ENCODE data around the gene SLC22A1. TPM values are rescaled to one million over a fixed set of nuclear protein-coding genes. Genes with fewer than 3 reads are reported as not detected.

The SLC22A1 gene
- total and polyA plus RNA-seq, 11 donors = 0.10 to 1.4 (median 0.32) TPM; not detected in 4

DNA sequence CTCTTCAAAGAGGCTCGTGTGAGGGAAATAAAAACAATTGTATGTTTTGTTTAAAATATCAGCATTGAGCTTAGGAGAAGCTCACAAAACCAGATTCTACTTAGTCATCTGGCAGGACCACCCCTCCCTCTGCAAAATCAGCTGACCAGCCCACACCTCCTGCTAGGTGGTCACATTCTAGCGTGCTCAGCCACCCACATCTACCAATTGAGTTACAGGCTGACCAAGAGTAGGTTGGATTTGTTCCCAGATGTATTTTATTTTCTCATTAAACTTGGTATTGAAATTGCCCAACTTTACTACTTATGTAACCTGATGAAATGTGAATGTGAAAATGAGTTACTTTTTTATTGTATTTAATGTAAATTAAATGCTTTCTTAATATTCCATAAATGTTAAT, 80.8 kb downstream of the SLC22A1 start:
- WGBS, 4 donors = 52 to 65% (median 61%) methylated on average over 2 of the region's 2 CpGs
- intact Hi-C loops (cut with DNase I) = no loop called here
- TF ChIP-seq POLR2A (IDR thresholded peaks at IDR 0.05) = no peak
- TF ChIP-seq, protein P1, sequence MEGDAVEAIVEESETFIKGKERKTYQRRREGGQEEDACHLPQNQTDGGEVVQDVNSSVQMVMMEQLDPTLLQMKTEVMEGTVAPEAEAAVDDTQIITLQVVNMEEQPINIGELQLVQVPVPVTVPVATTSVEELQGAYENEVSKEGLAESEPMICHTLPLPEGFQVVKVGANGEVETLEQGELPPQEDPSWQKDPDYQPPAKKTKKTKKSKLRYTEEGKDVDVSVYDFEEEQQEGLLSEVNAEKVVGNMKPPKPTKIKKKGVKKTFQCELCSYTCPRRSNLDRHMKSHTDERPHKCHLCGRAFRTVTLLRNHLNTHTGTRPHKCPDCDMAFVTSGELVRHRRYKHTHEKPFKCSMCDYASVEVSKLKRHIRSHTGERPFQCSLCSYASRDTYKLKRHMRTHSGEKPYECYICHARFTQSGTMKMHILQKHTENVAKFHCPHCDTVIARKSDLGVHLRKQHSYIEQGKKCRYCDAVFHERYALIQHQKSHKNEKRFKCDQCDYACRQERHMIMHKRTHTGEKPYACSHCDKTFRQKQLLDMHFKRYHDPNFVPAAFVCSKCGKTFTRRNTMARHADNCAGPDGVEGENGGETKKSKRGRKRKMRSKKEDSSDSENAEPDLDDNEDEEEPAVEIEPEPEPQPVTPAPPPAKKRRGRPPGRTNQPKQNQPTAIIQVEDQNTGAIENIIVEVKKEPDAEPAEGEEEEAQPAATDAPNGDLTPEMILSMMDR (IDR thresholded peaks at IDR 0.05) = no peak

DNA sequence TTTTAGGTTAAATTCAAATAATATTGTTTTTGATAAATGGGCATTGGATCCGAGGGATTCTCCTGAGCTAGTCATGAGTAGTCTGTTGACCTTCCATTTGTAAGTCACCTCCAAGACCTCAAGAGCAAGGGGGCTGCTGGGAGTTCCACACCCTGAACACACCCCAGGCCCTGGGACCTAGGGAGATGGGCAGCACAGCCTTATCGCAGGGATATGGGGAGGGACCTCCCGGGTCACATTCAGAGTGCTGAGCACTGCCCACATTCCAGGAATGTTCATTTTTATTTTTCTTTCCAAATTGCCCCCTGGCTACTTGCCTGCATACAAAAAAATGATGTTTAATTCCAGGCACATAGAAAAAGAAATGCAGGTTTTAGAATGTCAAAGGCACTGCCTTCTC, 81.5 kb downstream of the SLC22A1 start:
- Histone ChIP-seq H3K4me3 (no peak overlapping the region), H3K36me3 (no peaks in the 10 kb centered on the region), H3K27ac (no peak overlapping the region), H3K9me3 (peaks cover 0 to 9% (median 2%) of the 10 kb centered on the region in 12 donors), H3K4me1 (no peaks in the 10 kb centered on the region), H3K27me3 (no peaks in the 10 kb centered on the region)
- DNase-seq (no peak), ATAC-seq (no peak)
- 69 to 74% (median 72%) methylated on average over 3 of the region's 3 CpGs for WGBS, 4 donors
- intact Hi-C loops (cut with DNase I) = no loop called here
- TF ChIP-seq, protein P1 (IDR thresholded peaks at IDR 0.05) = no peak
- TF ChIP-seq POLR2A (IDR thresholded peaks at IDR 0.05) = no peak

More for the DNA sequence above, 80.8 kb downstream of the SLC22A1 start:
- H3K9me3 ChIP-seq = peaks cover 0 to 6% (median under 1%) of the 10 kb centered on the region in 12 donors
- H3K27me3 ChIP-seq = no peaks in the 10 kb centered on the region
- H3K27ac ChIP-seq = no peak overlapping the region
- ATAC-seq = no peak
- DNase-seq = no peak
- H3K4me3 ChIP-seq = no peak overlapping the region
- H3K4me1 ChIP-seq = no peaks in the 10 kb centered on the region
- H3K36me3 ChIP-seq = no peaks in the 10 kb centered on the region

DNA sequence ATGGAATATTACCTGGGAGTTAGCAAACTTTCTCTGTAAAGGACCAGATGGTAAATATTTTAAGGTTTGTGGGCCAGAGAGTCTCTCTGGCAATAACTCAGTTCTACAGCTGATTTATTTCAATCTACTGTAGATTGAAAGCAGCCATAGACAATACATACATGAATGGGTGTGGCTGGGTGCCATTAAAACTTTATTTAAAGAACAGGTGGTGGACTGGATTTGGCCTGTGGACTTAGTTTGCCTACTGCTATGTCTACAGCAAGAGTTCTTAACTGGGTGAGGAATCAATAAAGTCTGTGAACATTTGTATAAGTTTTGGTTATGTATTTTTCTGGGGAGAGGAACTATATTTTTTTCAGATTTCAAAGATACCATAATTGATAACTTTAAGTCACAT, 81.9 kb downstream of the SLC22A1 start:
- no peak overlapping the region for H3K27ac ChIP-seq
- no peak for DNase-seq
- no peaks in the 10 kb centered on the region for H3K36me3 ChIP-seq
- no peak for ATAC-seq
- peaks cover 0 to 11% (median 2%) of the 10 kb centered on the region in 12 donors for H3K9me3 ChIP-seq
- no peak overlapping the region for H3K4me3 ChIP-seq
- TF ChIP-seq POLR2A (IDR thresholded peaks at IDR 0.05) = no peak
- TF ChIP-seq, protein P1 (IDR thresholded peaks at IDR 0.05) = no peak
- intact Hi-C loops (cut with DNase I) = no loop called here
- no peaks in the 10 kb centered on the region for H3K27me3 ChIP-seq
- H3K4me1 ChIP-seq = no peaks in the 10 kb centered on the region

DNA sequence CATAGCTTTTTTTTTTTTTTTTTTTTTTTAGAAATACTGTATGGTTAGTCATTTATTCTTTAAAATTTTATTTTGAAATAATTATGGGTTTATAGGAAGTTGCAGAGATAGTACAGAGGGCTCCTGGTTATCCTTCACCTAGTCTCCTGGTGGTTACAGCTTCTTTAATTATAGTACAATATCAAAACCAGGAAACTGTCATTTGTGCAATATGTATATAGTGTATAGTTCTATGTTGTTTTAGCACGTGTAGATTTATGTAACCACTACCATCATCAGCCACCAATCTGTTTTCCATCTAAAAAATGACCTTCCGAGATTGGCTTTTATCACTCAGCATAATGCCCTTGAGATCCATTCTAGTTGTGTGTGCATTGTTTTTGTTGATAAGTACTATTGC, 82.3 kb downstream of the SLC22A1 start:
- no peak overlapping the region for H3K27ac ChIP-seq
- no peak for ATAC-seq
- no peak for TF ChIP-seq POLR2A (IDR thresholded peaks at IDR 0.05)
- TF ChIP-seq, protein P1 (IDR thresholded peaks at IDR 0.05) = no peak
- H3K27me3 ChIP-seq = no peaks in the 10 kb centered on the region
- WGBS, 4 donors = 70 to 79% (median 78%) methylated on average over 2 of the region's 2 CpGs
- no peaks in the 10 kb centered on the region for H3K4me1 ChIP-seq
- DNase-seq = no peak
- no peak overlapping the region for H3K4me3 ChIP-seq
- H3K36me3 ChIP-seq = no peaks in the 10 kb centered on the region
- H3K9me3 ChIP-seq = peaks cover 0 to 11% (median 2%) of the 10 kb centered on the region in 12 donors
- intact Hi-C loops (cut with DNase I) = no loop called here
